IMR-90 (cell line): Measurements from ENCODE around the gene STAT6. TPM values are rescaled to one million over a fixed set of nuclear protein-coding genes. Genes with fewer than 3 reads are reported as not detected.

ENCODE experiments used
- ATAC-seq: fragments of 200-7000 bp; cut with Tn5 transposase; 2 replicates; pipeline ENCODE4 v1.9.1; 2020; ENCODE audit warnings: low read depth, mild to moderate bottlenecking, moderate library complexity
- BruUV-seq: library from RNA; stranded (reverse); fragments of 400-500 nt; replicated peaks from 2 replicates; lab custom pipeline; 2021; lab: Mats Ljungman, UMichigan
- CTCF ChIA-PET: fragments of 300-600 bp; formaldehyde crosslinking; extraction: SDS; loops from one replicate; lab custom pipeline; 2021; ENCODE audit warnings: antibody characterized with exemption; lab: Yijun Ruan, JAX
- POLR2A ChIA-PET: fragments of 300-600 bp; sonication (Branson Sonifier 250); formaldehyde crosslinking; loops from one replicate; lab custom pipeline; 2022; ENCODE audit warnings: antibody characterized with exemption; ENCODE audit not compliant: unreplicated experiment; lab: Charles Lee
- DNase-seq: peaks from one replicate; pipeline ENCODE4 v3.0.0; 2013
- H2AFZ ChIP-seq: replicated peaks from 2 replicates; pipeline ENCODE3; 2013; ENCODE audit warnings: low read length, mild to moderate bottlenecking; ENCODE audit not compliant: poor library complexity
- H2AK5ac ChIP-seq: 2 replicates; pipeline ENCODE4 v1.6.1; 2013; ENCODE audit warnings: low read depth, low read length, inconsistent platforms
- H2AK9ac ChIP-seq: replicated peaks from 2 replicates; pipeline ENCODE3; 2013; ENCODE audit warnings: mild to moderate bottlenecking, low read depth, low read length, moderate library complexity; ENCODE audit not compliant: poor library complexity
- H2BK120ac ChIP-seq: 2 replicates; pipeline ENCODE4 v1.6.1; 2013; ENCODE audit warnings: low read depth, low read length, inconsistent platforms
- H2BK15ac ChIP-seq: 3 replicates; pipeline ENCODE4 v1.6.1; 2013; ENCODE audit warnings: low read depth, low read length, inconsistent platforms
- H2BK20ac ChIP-seq: 2 replicates; pipeline ENCODE4 v1.6.1; 2013; ENCODE audit warnings: low read depth, mild to moderate bottlenecking, inconsistent platforms, low read length, moderate library complexity
- H2BK5ac ChIP-seq: 2 replicates; pipeline ENCODE4 v1.6.1; 2013; ENCODE audit warnings: mild to moderate bottlenecking, low read depth, low read length, inconsistent platforms; ENCODE audit not compliant: poor library complexity, severe bottlenecking
- H3K14ac ChIP-seq: replicated peaks from 2 replicates; pipeline ENCODE4 v1.6.1; 2013; ENCODE audit warnings: low read depth, low read length, inconsistent platforms
- H3K18ac ChIP-seq: 2 replicates; pipeline ENCODE4 v1.6.1; 2013; ENCODE audit warnings: low read depth, low read length, control low read depth
- H3K23ac ChIP-seq: 2 replicates; pipeline ENCODE4 v1.6.1; 2013; ENCODE audit warnings: low read depth, low read length, inconsistent platforms
- H3K27ac ChIP-seq: 2 replicates; pipeline ENCODE4 v1.5.1; 2013; ENCODE audit warnings: mild to moderate bottlenecking, control low read depth, low read length; ENCODE audit not compliant: insufficient read depth
- H3K27me3 ChIP-seq: 2 replicates; pipeline ENCODE4 v1.6.1; 2013; ENCODE audit warnings: low read length; ENCODE audit not compliant: control insufficient read depth, insufficient read depth
- H3K36me3 ChIP-seq: 2 replicates; pipeline ENCODE4 v1.6.1; 2013; ENCODE audit warnings: low read length, mixed read lengths; ENCODE audit not compliant: control insufficient read depth, insufficient read depth
- H3K4ac ChIP-seq: 2 replicates; pipeline ENCODE4 v1.6.1; 2013; ENCODE audit warnings: low read depth, low read length, inconsistent platforms
- H3K4me1 ChIP-seq: 2 replicates; pipeline ENCODE4 v1.6.1; 2013; ENCODE audit warnings: low read length, mixed read lengths; ENCODE audit not compliant: control insufficient read depth, insufficient read depth
- H3K4me2 ChIP-seq: 2 replicates; pipeline ENCODE4 v1.6.1; 2013; ENCODE audit warnings: low read depth, mild to moderate bottlenecking, control low read depth, low read length, moderate library complexity
- H3K4me3 ChIP-seq: 2 replicates; pipeline ENCODE4 v1.5.1; 2013; ENCODE audit warnings: low read depth, mild to moderate bottlenecking, control low read depth, low read length, moderate library complexity; ENCODE audit not compliant: insufficient read depth
- H3K56ac ChIP-seq: 2 replicates; pipeline ENCODE4 v1.6.1; 2013; ENCODE audit warnings: low read length, inconsistent platforms; ENCODE audit not compliant: insufficient read depth; ENCODE audit errors: extremely low read depth
- H3K79me1 ChIP-seq, 2 experiments: 2 replicates each; pipeline ENCODE4 v1.6.1; 2013; ENCODE audit warnings: low read length in 2 of 2, inconsistent platforms in 1 of 2, low read depth in 1 of 2
- H3K9ac ChIP-seq: 2 replicates; pipeline ENCODE4 v1.6.1; 2013; ENCODE audit warnings: low read depth, low read length, control low read depth
- H3K9me1 ChIP-seq: 2 replicates; pipeline ENCODE4 v1.6.1; 2013; ENCODE audit warnings: low read length, inconsistent platforms; ENCODE audit not compliant: insufficient read depth
- H3K9me3 ChIP-seq: 2 replicates; pipeline ENCODE4 v1.6.1; 2013; ENCODE audit warnings: low read length; ENCODE audit not compliant: control insufficient read depth, insufficient read depth
- H4K20me1 ChIP-seq: 2 replicates; pipeline ENCODE4 v1.6.1; 2013; ENCODE audit warnings: low read length, inconsistent platforms; ENCODE audit not compliant: insufficient read depth
- H4K5ac ChIP-seq: 2 replicates; pipeline ENCODE4 v1.6.1; 2013; ENCODE audit warnings: mild to moderate bottlenecking, low read depth, low read length, control low read depth
- H4K8ac ChIP-seq, 2 experiments: 2 replicates each; pipeline ENCODE4 v1.6.1; 2013; ENCODE audit warnings: low read depth in 2 of 2, low read length in 2 of 2, control low read depth in 1 of 2, inconsistent platforms in 1 of 2
- H4K91ac ChIP-seq: 2 replicates; pipeline ENCODE4 v1.6.1; 2013; ENCODE audit warnings: low read depth, low read length, inconsistent platforms; ENCODE audit not compliant: insufficient read depth
- BHLHE40 ChIP-seq: fragments of 150-350 bp; IDR thresholded peaks from 2 replicates; pipeline ENCODE4 v1.6.1; 2016; ENCODE audit warnings: mild to moderate bottlenecking, low read depth, low read length
- CEBPB ChIP-seq: IDR thresholded peaks from 2 replicates; pipeline ENCODE4 v1.6.1; 2012; ENCODE audit warnings: low read depth, low read length, improper control_type of control experiment
- CHD1 ChIP-seq: IDR thresholded peaks from 2 replicates; pipeline ENCODE4 v1.6.1; 2012; ENCODE audit warnings: low read depth, low read length, improper control_type of control experiment
- CTCF ChIP-seq: conservative IDR thresholded peaks from 2 replicates; pipeline ENCODE4 v1.5.1; 2012; ENCODE audit warnings: mild to moderate bottlenecking, low read depth, low read length, improper control_type of control experiment
- ELK1 ChIP-seq: fragments of 150-350 bp; IDR thresholded peaks from 2 replicates; pipeline ENCODE4 v1.6.1; 2016; ENCODE audit warnings: low read depth, mild to moderate bottlenecking, low read length, moderate library complexity, borderline replicate concordance
- FOS ChIP-seq: fragments of 150-350 bp; IDR thresholded peaks from 2 replicates; pipeline ENCODE4 v1.6.1; 2016; ENCODE audit warnings: low read depth, low read length
- MAFK ChIP-seq: IDR thresholded peaks from 2 replicates; pipeline ENCODE4 v1.6.1; 2012; ENCODE audit warnings: low read depth, low read length, improper control_type of control experiment
- MAZ ChIP-seq: IDR thresholded peaks from 2 replicates; pipeline ENCODE4 v1.6.1; 2012; ENCODE audit warnings: low read depth, mild to moderate bottlenecking, low read length, improper control_type of control experiment, moderate library complexity, borderline replicate concordance
- MXI1 ChIP-seq: IDR thresholded peaks from 2 replicates; pipeline ENCODE4 v1.6.1; 2012; ENCODE audit warnings: low read depth, mild to moderate bottlenecking, low read length, moderate library complexity, borderline replicate concordance
- NFE2L2 ChIP-seq: fragments of 150-350 bp; IDR thresholded peaks from 2 replicates; pipeline ENCODE4 v1.6.1; 2016; ENCODE audit warnings: low read depth, mild to moderate bottlenecking, low read length
- RAD21 ChIP-seq: IDR thresholded peaks from 2 replicates; pipeline ENCODE4 v1.6.1; 2012; ENCODE audit warnings: low read length, improper control_type of control experiment
- RCOR1 ChIP-seq: IDR thresholded peaks from 2 replicates; pipeline ENCODE4 v1.6.1; 2012; ENCODE audit warnings: mild to moderate bottlenecking, low read length, improper control_type of control experiment; ENCODE audit not compliant: insufficient replicate concordance
- RFX5 ChIP-seq: IDR thresholded peaks from 2 replicates; pipeline ENCODE4 v1.8.0; 2012; ENCODE audit warnings: low read depth, mild to moderate bottlenecking, low read length, moderate library complexity
- SMC3 ChIP-seq: fragments of 150-350 bp; IDR thresholded peaks from 2 replicates; pipeline ENCODE4 v1.6.1; 2016; ENCODE audit warnings: low read depth, mild to moderate bottlenecking, antibody characterized with exemption, low read length, moderate library complexity
- USF2 ChIP-seq: fragments of 150-350 bp; IDR thresholded peaks from 2 replicates; pipeline ENCODE4 v1.6.1; 2017; ENCODE audit warnings: mild to moderate bottlenecking, antibody characterized with exemption, low read length, low read depth
- WGBS, 2 experiments: methylation state at CpG; one replicate each; pipeline versions ENCODE4 v1.1.5 to v1.1.7; 2013; ENCODE audit warnings: missing lambda C conversion rate in 2 of 2; ENCODE audit not compliant: insufficient read length in 1 of 2; ENCODE audit errors: extremely low coverage in 2 of 2; 5-methylcytosine and 5-hydroxymethylcytosine counted together
- dilution Hi-C: fragments of 300-500 bp; cut with HindIII; formaldehyde crosslinking; loops from one replicate; pipeline ENCODE4 v1.14.3; 2018; ENCODE audit warnings: low sequenced_read_pairs; ENCODE audit not compliant: unreplicated experiment
- in situ Hi-C: fragments of 300-500 bp; cut with MboI; formaldehyde crosslinking; loops from 3 replicates; pipeline ENCODE4 v1.14.3; 2019; ENCODE audit warnings: low sequenced_read_pairs, inconsistent platforms, mixed read lengths
- intact Hi-C: fragments of 100-400 bp; cut with micrococcal nuclease; formaldehyde crosslinking; loops from 2 replicates; pipeline ENCODE4 v1.10.0; 2022
- polyA plus RNA-seq, 3 experiments: library from polyadenylated mRNA; depleted of rRNA; stranded (reverse); fragments of >200 nt; gene quantifications; 2 replicates each; pipeline ENCODE4 v1.2.3, GENCODE V29; 2012; ENCODE audit warnings: low replicate concordance in 1 of 3
- total RNA-seq: library from RNA; depleted of rRNA; stranded (reverse); fragments of >200 nt; gene quantifications from 2 replicates; pipeline ENCODE4 v1.2.3, GENCODE V29; 2012

Gene STAT6
- total and polyA plus RNA-seq, 2 of the 4 experiments (the other 2 are of a cell fraction) = 43.4 to 96.9 TPM

- H4K8ac ChIP-seq = peak overlapping the region; percentile 86 to 93
- H3K4me1 ChIP-seq = peaks cover 8% of the 10 kb centered on the region
- no peaks in the 10 kb centered on the region for H3K9me3 ChIP-seq
- peak overlapping the region; percentile 95 for H4K91ac ChIP-seq
- H3K4me3 ChIP-seq = peak overlapping the region; percentile 59
- WGBS, 2 experiments = no CpG with 5 or more reads among the region's 12 CpGs
- TF ChIP-seq ELK1 (no peak), NFE2L2 (no peak), RAD21 (no peak), USF2 (peak; percentile 51; the same call in 1 of the 2 replicates), CTCF (no peak), CEBPB (no peak), RCOR1 (no peak), BHLHE40 (peak; percentile 83), CHD1 (no peak), MAFK (no peak), SMC3 (no peak), MAZ (peak; percentile 32; the same call in 1 of the 2 replicates), RFX5 (no peak), FOS (no peak), MXI1 (peak; percentile 76; the same call in 1 of the 2 replicates)
- peak overlapping the region; percentile 98 for H2AK9ac ChIP-seq
- peak overlapping the region; percentile 89 for H2AK5ac ChIP-seq
- peak overlapping the region; percentile 34 for H4K5ac ChIP-seq
- H2BK15ac ChIP-seq = peak overlapping the region; percentile 90
- H3K79me1 ChIP-seq = peaks cover 5 to 28% of the 10 kb centered on the region in 2 experiments; a peak in 3 of 4 replicates
- H3K14ac ChIP-seq = peak overlapping the region; percentile 97
- no peaks in the 10 kb centered on the region for H3K27me3 ChIP-seq
- H3K18ac ChIP-seq = peak overlapping the region; percentile 80
- H3K27ac ChIP-seq = peak overlapping the region; percentile 98
- ChIA-PET POLR2A (interaction anchor here (1.0 kb wide), 1 partner anchor 42 kb away, joined by 4 read pairs; no protein-coding TSS in a partner anchor), CTCF (interaction anchor here (1.0 kb wide), 1 partner anchor 153 kb away, joined by 3 read pairs; no protein-coding TSS in a partner anchor)
- peak overlapping the region; percentile 98 for H3K4ac ChIP-seq
- H3K56ac ChIP-seq = peak overlapping the region; percentile 94
- intact Hi-C loops = no loop called here
- peaks cover 7% of the 10 kb centered on the region for H3K36me3 ChIP-seq
- dilution Hi-C loops = no loop called here
- H3K23ac ChIP-seq = peak overlapping the region; percentile 98
- in situ Hi-C loops = no loop called here
- no TSS peak for BruUV-seq
- H3K9ac ChIP-seq = peak overlapping the region; percentile 91
- H2AFZ ChIP-seq = peak overlapping the region; percentile 85
- H3K4me2 ChIP-seq = peak overlapping the region; percentile 62
- H2BK120ac ChIP-seq = peak overlapping the region; percentile 92
- peak overlapping the region; percentile 88 for H2BK5ac ChIP-seq
- peaks cover 6% of the 10 kb centered on the region for H3K9me1 ChIP-seq
- H4K20me1 ChIP-seq = peaks cover 18% of the 10 kb centered on the region
- ATAC-seq = no peak
- peak overlapping the region; percentile 63 for H2BK20ac ChIP-seq
- peak; percentile 69 for DNase-seq
Measured at GRCh38 chr12:57085999-57086492, 25.1 kb downstream of the STAT6 start.
